HG03457 (cell line): ENCODE results near the gene FTCD.
"Not testable (repeated sequence)": the region's sequence is repeated elsewhere in the genome, so short reads cannot be mapped to it uniquely, and the experiment has no call there.

ENCODE experiments used
- ATAC-seq: cut with Tn5 transposase; IDR thresholded peaks from one replicate; pipeline ENCODE4 v1.9.1; 2021; ENCODE audit warnings: moderate number of reproducible peaks; ENCODE audit not compliant: unreplicated experiment

The FTCD gene

GRCh38 chr21:46171996-46172862 is 16.9 kb upstream of the FTCD start:
- no peak for ATAC-seq

GRCh38 chr21:46171585-46171984 is 16.2 kb upstream of the FTCD start:
- no peak for ATAC-seq

GRCh38 chr21:46170436-46171193 is 15.2 kb upstream of the FTCD start:
- not testable (repeated sequence) for ATAC-seq

DNA sequence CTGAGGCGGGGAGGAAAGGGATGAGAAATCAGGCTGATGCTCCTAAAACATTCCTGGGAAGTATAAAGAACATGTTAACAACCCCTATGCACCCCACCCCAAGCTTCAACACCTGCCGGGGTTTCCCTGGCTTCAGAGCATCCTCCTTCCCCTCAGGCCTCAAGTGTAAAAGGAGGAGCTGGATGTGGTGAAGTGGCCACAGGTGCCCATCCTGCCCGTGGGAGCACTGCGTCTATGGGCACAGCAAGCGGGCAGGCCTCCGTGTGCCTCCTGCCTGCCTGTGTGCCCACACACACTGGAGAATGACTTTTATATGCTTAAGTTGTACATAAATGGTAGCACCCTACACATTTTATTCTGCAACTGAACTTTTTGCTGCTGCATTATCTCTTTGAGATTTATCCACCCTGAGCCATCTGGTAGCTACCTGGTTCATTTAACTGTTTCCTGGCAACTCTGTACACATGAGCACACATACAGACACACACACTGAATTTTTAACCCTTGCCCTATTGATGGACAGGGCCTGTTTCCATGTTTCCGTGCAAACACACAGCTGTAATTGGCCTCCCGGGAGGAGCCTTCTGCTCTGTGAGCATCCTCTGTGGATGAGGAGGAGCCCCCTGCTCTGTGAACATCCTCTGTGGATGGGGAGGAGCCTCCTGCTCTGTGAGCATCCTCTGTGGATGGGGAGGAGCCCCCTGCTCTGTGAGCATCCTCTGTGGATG is 13.4 kb upstream of the FTCD start:
- ATAC-seq = no peak

- ATAC-seq = no peak
Observed at GRCh38 chr21:46168238-46168637, 12.9 kb upstream of the FTCD start.

- ATAC-seq = no peak
Observed at GRCh38 chr21:46165098-46165497, 9.7 kb upstream of the FTCD start.

GRCh38 chr21:46163380-46163779 is 8.0 kb upstream of the FTCD start:
- no peak for ATAC-seq

- no peak for ATAC-seq
Observed at GRCh38 chr21:46161633-46162592, 6.5 kb upstream of the FTCD start.

DNA sequence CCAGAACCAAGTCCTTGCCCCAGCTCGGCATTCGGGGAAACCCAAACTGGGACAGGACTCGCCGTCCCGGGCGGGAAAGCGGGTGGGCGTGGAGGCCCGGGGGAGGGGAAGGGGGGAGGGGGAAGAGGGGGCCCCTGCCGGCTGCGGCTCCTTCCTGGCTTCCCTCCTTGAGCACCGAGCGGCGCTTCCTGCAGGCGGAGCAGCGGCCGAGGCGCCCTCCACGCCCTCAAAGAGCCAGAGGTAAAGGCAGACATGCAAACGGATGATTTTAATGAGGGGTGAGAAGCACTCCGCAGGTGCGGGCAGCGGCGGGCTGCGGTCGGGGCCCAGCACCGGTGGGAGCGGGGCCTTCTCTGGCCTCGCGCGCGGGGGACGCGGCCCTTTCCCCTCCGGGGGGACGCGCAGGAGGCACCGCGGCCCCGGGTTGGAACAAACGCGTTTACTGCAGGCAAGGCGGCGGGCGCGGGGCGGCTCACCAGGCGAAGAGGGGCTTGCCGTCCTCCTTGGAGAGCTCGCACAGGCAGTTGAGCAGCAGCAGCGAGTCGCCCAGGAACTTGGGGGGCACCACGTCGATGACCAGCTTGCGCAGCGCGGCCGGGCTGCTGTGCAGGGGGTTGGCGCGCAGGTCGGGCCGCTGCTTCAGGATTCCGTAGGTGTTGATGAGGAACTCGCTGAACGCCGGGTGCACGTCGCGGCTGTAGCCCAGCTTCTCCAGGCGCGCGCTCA is 5.7 kb upstream of the FTCD start:
- no peak for ATAC-seq

DNA sequence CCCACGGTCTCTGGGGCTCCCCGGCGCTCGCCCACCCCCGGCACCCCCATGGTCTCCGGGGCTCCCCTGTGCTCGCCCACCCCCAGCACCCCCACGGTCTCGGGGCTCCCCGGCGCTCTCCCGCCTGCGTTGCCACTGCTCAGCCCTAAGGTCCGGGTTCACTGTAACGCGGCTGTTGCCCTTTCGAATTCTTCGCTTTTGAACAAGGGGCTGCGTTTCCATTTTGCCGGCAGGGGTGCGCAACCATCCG is 5.2 kb upstream of the FTCD start:
- no peak for ATAC-seq

GRCh38 chr21:46159841-46160656 is 4.7 kb upstream of the FTCD start:
- no peak for ATAC-seq

DNA sequence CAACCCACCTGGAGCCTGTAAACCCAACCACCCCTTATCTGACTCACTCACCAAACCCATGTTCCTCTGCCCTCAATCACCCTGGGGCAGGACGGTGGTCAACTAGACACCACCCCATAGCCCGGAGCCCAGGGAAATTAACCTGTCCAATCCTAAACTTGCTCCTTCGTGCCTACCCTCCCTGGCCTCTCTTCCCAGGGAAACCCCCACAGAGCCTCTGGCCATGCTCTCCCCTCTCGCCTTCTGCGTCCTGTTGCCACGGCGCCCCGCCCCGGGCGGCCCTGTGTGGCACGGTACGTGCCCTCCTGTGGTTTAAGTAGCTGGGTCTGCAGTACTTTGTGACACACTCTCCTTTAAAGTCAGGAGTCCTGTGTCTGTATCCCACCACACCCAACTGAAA is 4.0 kb upstream of the FTCD start:
- no peak for ATAC-seq

- no peak for ATAC-seq
Observed at GRCh38 chr21:46158666-46159300, 3.4 kb upstream of the FTCD start.

DNA sequence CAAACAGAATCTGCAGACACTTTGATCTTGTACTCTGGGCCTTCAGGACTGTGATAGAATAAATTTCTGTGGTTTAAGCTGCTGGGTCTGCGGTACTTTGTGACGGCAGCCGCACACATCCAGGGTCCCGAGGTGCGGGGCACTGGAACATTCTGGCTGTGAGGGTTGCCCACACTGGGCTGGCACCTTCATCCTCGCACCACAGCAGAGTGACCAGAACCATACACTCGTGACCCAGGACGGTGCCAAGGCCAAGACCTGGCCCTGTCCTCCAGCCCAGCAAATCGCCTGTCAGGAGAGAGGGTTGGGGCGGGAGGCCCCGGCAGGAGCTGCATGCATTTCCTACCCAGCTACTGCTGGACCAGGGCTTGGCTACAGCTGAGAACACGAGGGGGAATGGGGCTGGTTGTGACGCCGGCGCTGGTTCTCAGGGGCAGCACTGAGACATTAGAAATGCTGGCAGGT is 2.6 kb upstream of the FTCD start:
- ATAC-seq = no peak

- ATAC-seq = no peak
Observed at GRCh38 chr21:46157396-46157986, 2.1 kb upstream of the FTCD start.

DNA sequence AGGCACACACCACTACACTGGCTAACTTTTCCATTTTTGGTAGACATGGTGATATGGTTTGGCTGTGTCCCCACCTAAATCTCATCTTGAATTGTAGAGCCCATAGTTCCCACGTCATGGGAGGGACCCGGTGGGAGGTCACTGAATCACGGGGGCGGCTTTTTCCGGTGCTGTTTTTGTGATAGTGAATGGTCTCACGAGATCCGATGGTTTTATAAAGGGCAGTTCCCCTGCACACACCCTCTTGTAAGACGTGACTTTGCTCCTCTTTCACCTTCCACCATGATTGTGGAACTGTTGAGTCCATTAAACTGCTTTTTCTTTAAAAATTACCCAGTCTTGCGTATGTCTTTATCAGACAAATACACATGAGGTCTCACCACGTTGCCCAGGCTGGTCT is 1.3 kb upstream of the FTCD start:
- ATAC-seq = no peak

DNA sequence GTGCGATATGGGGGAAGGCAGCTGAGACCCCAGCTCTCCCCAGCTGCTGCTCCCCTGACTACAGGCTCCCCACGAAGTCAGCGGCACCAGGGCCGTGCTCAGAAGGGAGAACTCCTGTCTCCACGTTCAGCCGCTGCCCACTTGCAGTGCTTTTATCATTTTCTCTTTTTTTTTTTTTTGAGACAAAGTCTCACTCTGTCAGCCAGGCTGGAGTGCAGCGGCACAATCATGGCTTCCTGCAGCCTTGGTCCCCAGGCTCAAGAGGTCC is 933 bp upstream of the FTCD start:
- no peak for ATAC-seq

- no peak for ATAC-seq
Observed at GRCh38 chr21:46154955-46155513, 345 bp downstream of the FTCD start.
